ENCODE results near the gene GRB7.

- TF ChIP-seq CTCF (IDR thresholded peaks at IDR 0.05) = no peak
- peak; percentile 24 for TF ChIP-seq EZH2 (IDR thresholded peaks at IDR 0.05; ENCODE audit: borderline replicate concordance, insufficient read depth, low read depth, low read length, poor library complexity, severe bottlenecking)
These were observed 37.4 kb upstream of the GRB7 start for GRCh38 chr17:39700148-39700987.

Measured in B cell (primary cell).